ENCODE measurements around the gene TMEM72. TPM values are rescaled to one million over a fixed set of nuclear protein-coding genes. Genes with fewer than 3 reads are reported as not detected.

The TMEM72 gene
- total RNA-seq, 1 donor from 2014 or later: not detected

DNA sequence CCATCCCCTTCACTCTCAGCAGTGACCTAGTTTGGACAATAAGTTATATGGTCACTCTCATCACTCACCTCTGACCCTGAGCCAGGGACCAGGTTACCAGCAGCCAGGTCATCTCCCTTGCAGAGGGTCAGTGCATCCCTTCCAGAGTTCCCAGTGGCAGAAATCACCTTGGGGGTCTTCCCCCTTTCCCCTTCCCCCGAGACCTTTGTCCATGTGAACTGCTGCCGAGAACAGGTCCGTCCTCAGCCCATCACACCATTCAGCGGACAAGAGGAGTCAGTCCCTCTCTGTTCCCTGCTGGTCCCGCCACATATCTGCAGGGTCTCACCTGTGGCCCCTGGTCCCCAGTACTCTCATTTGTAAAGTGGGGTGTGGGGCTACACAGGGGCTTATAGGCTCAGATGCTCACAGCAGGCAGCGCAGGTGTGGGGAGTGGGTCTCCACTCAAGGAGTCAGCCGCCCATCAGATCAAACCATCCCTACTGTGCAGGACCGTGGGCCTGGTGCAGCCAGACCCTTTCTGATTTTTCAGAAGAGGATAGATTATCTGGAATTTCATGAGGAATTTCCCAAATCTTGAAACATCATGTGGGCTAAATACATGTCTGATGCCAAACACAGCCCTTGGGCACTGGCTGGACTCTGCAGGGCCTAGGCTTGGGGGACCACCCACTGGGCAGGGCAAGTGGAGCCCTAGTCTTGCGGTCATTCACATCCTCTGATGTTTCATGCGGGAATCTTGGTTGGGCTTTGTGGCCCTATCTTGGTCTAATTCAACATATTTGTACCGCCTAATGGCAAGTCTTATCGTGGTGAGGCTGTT, 61.0 kb downstream of the TMEM72 start:
- no peak for DNase-seq (ENCODE audit: low spot score)

DNA sequence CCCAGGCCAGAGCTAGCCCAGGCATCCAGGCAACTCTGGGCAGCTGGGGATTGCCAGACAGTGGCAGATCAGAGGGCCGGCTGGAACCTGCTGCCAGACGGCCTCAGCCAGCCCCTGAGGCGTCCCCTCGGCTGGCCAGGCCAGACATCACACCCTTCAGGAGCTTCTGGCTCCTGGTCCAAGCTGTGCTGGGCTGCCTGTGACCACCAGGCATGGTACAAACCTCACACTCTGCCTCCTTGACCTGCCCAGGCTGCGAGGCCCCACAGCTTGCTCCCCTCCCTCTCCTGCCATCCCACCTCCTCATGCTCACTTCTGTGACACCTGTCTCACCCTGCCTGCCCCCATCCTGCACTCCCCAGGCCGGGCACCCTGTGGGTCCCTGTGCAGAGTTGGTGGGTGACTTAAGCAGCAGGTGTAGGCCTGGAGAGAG, 61.8 kb downstream of the TMEM72 start:
- Mint-ChIP-seq H3K4me1 (ENCODE audit: unreplicated experiment) (peaks cover 25% of the 10 kb centered on the region), H3K36me3 (ENCODE audit: low read depth, unreplicated experiment) (no peaks in the 10 kb centered on the region), H3K27ac (ENCODE audit: unreplicated experiment) (no peak overlapping the region), H3K4me3 (ENCODE audit: unreplicated experiment) (no peak overlapping the region), H3K27me3 (ENCODE audit: unreplicated experiment) (peaks cover 12% of the 10 kb centered on the region), H3K9me3 (ENCODE audit: unreplicated experiment) (no peaks in the 10 kb centered on the region)
- DNase-seq (ENCODE audit: low spot score): no peak
- TF ChIP-seq CTCF (IDR thresholded peaks at IDR 0.05; ENCODE audit: unreplicated experiment): no peak

More for the DNA sequence above, 61.0 kb downstream of the TMEM72 start:
- Mint-ChIP-seq H3K4me1 (ENCODE audit: unreplicated experiment) (peaks cover 31% of the 10 kb centered on the region), H3K27ac (ENCODE audit: unreplicated experiment) (no peak overlapping the region), H3K9me3 (ENCODE audit: unreplicated experiment) (no peaks in the 10 kb centered on the region), H3K36me3 (ENCODE audit: low read depth, unreplicated experiment) (no peaks in the 10 kb centered on the region), H3K27me3 (ENCODE audit: unreplicated experiment) (peaks cover 11% of the 10 kb centered on the region), H3K4me3 (ENCODE audit: unreplicated experiment) (no peak overlapping the region)
- no peak for TF ChIP-seq CTCF (IDR thresholded peaks at IDR 0.05; ENCODE audit: unreplicated experiment)

- Mint-ChIP-seq H3K27me3 (ENCODE audit: unreplicated experiment) (peaks cover 12% of the 10 kb centered on the region), H3K9me3 (ENCODE audit: unreplicated experiment) (no peaks in the 10 kb centered on the region), H3K36me3 (ENCODE audit: low read depth, unreplicated experiment) (no peaks in the 10 kb centered on the region), H3K4me3 (ENCODE audit: unreplicated experiment) (no peak overlapping the region), H3K4me1 (ENCODE audit: unreplicated experiment) (peaks cover 21% of the 10 kb centered on the region), H3K27ac (ENCODE audit: unreplicated experiment) (no peak overlapping the region)
- DNase-seq (ENCODE audit: low spot score): no peak
- TF ChIP-seq CTCF (IDR thresholded peaks at IDR 0.05; ENCODE audit: unreplicated experiment): no peak
Observed at GRCh38 chr10:44973323-44974081, 62.4 kb downstream of the TMEM72 start.

GRCh38 chr10:44974082-44974627, 63.0 kb downstream of the TMEM72 start:
- H3K4me3 Mint-ChIP-seq (ENCODE audit: unreplicated experiment): no peak overlapping the region
- H3K27ac Mint-ChIP-seq (ENCODE audit: unreplicated experiment): no peak overlapping the region

More at GRCh38 chr10:44974082-44974627, 63.0 kb downstream of the TMEM72 start:
- no peak for TF ChIP-seq CTCF (IDR thresholded peaks at IDR 0.05; ENCODE audit: unreplicated experiment)
- H3K4me1 Mint-ChIP-seq (ENCODE audit: unreplicated experiment): peaks cover 20% of the 10 kb centered on the region
- peaks cover 12% of the 10 kb centered on the region for H3K27me3 Mint-ChIP-seq (ENCODE audit: unreplicated experiment)
- no peak for DNase-seq (ENCODE audit: low spot score)
- no peaks in the 10 kb centered on the region for H3K36me3 Mint-ChIP-seq (ENCODE audit: low read depth, unreplicated experiment)
- H3K9me3 Mint-ChIP-seq (ENCODE audit: unreplicated experiment): no peaks in the 10 kb centered on the region
